H9 (cell line): ENCODE data around the gene PGBD5. TPM values are rescaled to one million over a fixed set of nuclear protein-coding genes. Genes with fewer than 3 reads are reported as not detected.

Source experiments
- DNase-seq: peaks from one replicate; pipeline ENCODE4 v3.0.0-alpha.2; 2017
- H2AFZ ChIP-seq: one replicate; pipeline ENCODE4 v1.6.1; 2013; ENCODE audit warnings: mild to moderate bottlenecking, low read length, control low read depth, moderate library complexity
- H2AK5ac ChIP-seq: 2 replicates; pipeline ENCODE4 v1.6.1; 2013; ENCODE audit warnings: low read length, control low read depth, mixed read lengths; ENCODE audit not compliant: insufficient read length
- H2BK120ac ChIP-seq: one replicate; pipeline ENCODE4 v1.6.1; 2013; ENCODE audit warnings: low read depth, mild to moderate bottlenecking, low read length, control low read depth, inconsistent platforms; ENCODE audit not compliant: poor library complexity, severe bottlenecking
- H2BK12ac ChIP-seq: 2 replicates; pipeline ENCODE4 v1.6.1; 2013; ENCODE audit warnings: low read length, control low read depth, mixed read lengths, low read depth; ENCODE audit not compliant: insufficient read length
- H2BK15ac ChIP-seq: 2 replicates; pipeline ENCODE4 v1.6.1; 2013; ENCODE audit warnings: low read depth, low read length, control low read depth
- H2BK20ac ChIP-seq: one replicate; pipeline ENCODE4 v1.6.1; 2013; ENCODE audit warnings: low read depth, mild to moderate bottlenecking, low read length, control low read depth, inconsistent platforms; ENCODE audit not compliant: poor library complexity, severe bottlenecking
- H2BK5ac ChIP-seq: 2 replicates; pipeline ENCODE4 v1.6.1; 2013; ENCODE audit warnings: low read length, control low read depth, mixed read lengths; ENCODE audit not compliant: insufficient read length
- H3K14ac ChIP-seq: 2 replicates; pipeline ENCODE4 v1.6.1; 2013; ENCODE audit warnings: low read length, control low read depth; ENCODE audit not compliant: insufficient read depth
- H3K18ac ChIP-seq: 2 replicates; pipeline ENCODE4 v1.6.1; 2013; ENCODE audit warnings: low read depth, mild to moderate bottlenecking, mixed read lengths, low read length, control low read depth; ENCODE audit not compliant: insufficient read length
- H3K23ac ChIP-seq: 2 replicates; pipeline ENCODE4 v1.6.1; 2013; ENCODE audit warnings: low read length, control low read depth, mixed read lengths, low read depth; ENCODE audit not compliant: insufficient read length
- H3K23me2 ChIP-seq: 2 replicates; pipeline ENCODE4 v1.6.1; 2013; ENCODE audit warnings: low read depth, mild to moderate bottlenecking, mixed read lengths, low read length, control low read depth; ENCODE audit not compliant: insufficient read length, poor library complexity, severe bottlenecking
- H3K27ac ChIP-seq: 2 replicates; pipeline ENCODE4 v1.5.1; 2013; ENCODE audit warnings: low read length, control low read depth, mixed read lengths, low read depth; ENCODE audit not compliant: insufficient read length
- H3K27me3 ChIP-seq: 2 replicates; pipeline ENCODE4 v1.6.1; 2013; ENCODE audit warnings: low read length, control low read depth, inconsistent platforms; ENCODE audit not compliant: insufficient read depth
- H3K4ac ChIP-seq: 2 replicates; pipeline ENCODE4 v1.6.1; 2013; ENCODE audit warnings: low read depth, mild to moderate bottlenecking, control low read depth, inconsistent platforms, low read length, moderate library complexity
- H3K4me1 ChIP-seq: 2 replicates; pipeline ENCODE4 v1.6.1; 2013; ENCODE audit warnings: low read length, control low read depth, inconsistent platforms; ENCODE audit not compliant: insufficient read depth
- H3K4me2 ChIP-seq: 2 replicates; pipeline ENCODE4 v1.6.1; 2013; ENCODE audit warnings: low read length, control low read depth, mixed read lengths; ENCODE audit not compliant: insufficient read length, insufficient read depth
- H3K56ac ChIP-seq: 2 replicates; pipeline ENCODE4 v1.6.1; 2013; ENCODE audit warnings: low read depth, mild to moderate bottlenecking, mixed read lengths, low read length, control low read depth; ENCODE audit not compliant: insufficient read length
- H3K79me1 ChIP-seq: 2 replicates; pipeline ENCODE4 v1.6.1; 2013; ENCODE audit warnings: low read depth, mild to moderate bottlenecking, moderate library complexity, low read length, control low read depth, inconsistent platforms; ENCODE audit not compliant: insufficient read depth, poor library complexity, severe bottlenecking
- H3K79me2 ChIP-seq: 2 replicates; pipeline ENCODE4 v1.6.1; 2013; ENCODE audit warnings: low read length, control low read depth, inconsistent platforms; ENCODE audit not compliant: insufficient read depth
- H3K9ac ChIP-seq: 2 replicates; pipeline ENCODE4 v1.6.1; 2013; ENCODE audit warnings: low read length, control low read depth, mixed read lengths; ENCODE audit not compliant: insufficient read length; ENCODE audit errors: extremely low read depth
- H3K9me3 ChIP-seq: one replicate; pipeline ENCODE4 v1.6.1; 2013; ENCODE audit warnings: low read depth, low read length, inconsistent platforms; ENCODE audit not compliant: control insufficient read depth
- H3T11ph ChIP-seq: one replicate; pipeline ENCODE4 v1.6.1; 2013; ENCODE audit warnings: mild to moderate bottlenecking, low read length, control low read depth, inconsistent platforms
- H4K20me1 ChIP-seq: one replicate; pipeline ENCODE4 v1.6.1; 2013; ENCODE audit not compliant: control insufficient read depth, insufficient read length, insufficient read depth
- H4K5ac ChIP-seq: 2 replicates; pipeline ENCODE4 v1.6.1; 2013; ENCODE audit warnings: low read depth, mild to moderate bottlenecking, mixed read lengths, low read length, control low read depth; ENCODE audit not compliant: insufficient read length
- H4K8ac ChIP-seq: replicated peaks from 2 replicates; pipeline ENCODE4 v1.6.1; 2013; ENCODE audit warnings: low read length, control low read depth, mixed read lengths, low read depth; ENCODE audit not compliant: insufficient read length
- H4K91ac ChIP-seq: 2 replicates; pipeline ENCODE4 v1.6.1; 2013; ENCODE audit warnings: low read depth, mild to moderate bottlenecking, moderate library complexity, mixed read lengths, low read length, control low read depth; ENCODE audit not compliant: insufficient read length
- H3K27ac Mint-ChIP-seq, 3 experiments: 2 replicates in 2 of 3; 3 replicates in 1 of 3; pipeline ENCODE4 v1.8.0; 2020 to 2021; ENCODE audit warnings: mixed read lengths in 3 of 3, mild to moderate bottlenecking in 1 of 3, moderate library complexity in 1 of 3
- H3K27me3 Mint-ChIP-seq: 2 replicates; pipeline ENCODE4 v1.8.0; 2021; ENCODE audit warnings: low read depth, mild to moderate bottlenecking, moderate library complexity, mixed read lengths
- H3K36me3 Mint-ChIP-seq, 3 experiments: 2 replicates in 2 of 3; 3 replicates in 1 of 3; pipeline ENCODE4 v1.8.0; 2020 to 2021; ENCODE audit warnings: low read depth in 3 of 3, mixed read lengths in 3 of 3; ENCODE audit not compliant: insufficient read depth in 1 of 3
- H3K4me1 Mint-ChIP-seq, 2 experiments: 2 replicates each; pipeline ENCODE4 v1.8.0; 2020; ENCODE audit warnings: mixed read lengths in 2 of 2
- H3K4me3 Mint-ChIP-seq, 2 experiments: 2 replicates in 1 of 2; 3 replicates in 1 of 2; pipeline ENCODE4 v1.8.0; 2020 to 2021; ENCODE audit warnings: mild to moderate bottlenecking in 2 of 2, mixed read lengths in 2 of 2, moderate library complexity in 1 of 2
- H3K9me3 Mint-ChIP-seq, 2 experiments: 2 replicates in 1 of 2; 3 replicates in 1 of 2; pipeline ENCODE4 v1.8.0; 2020; ENCODE audit warnings: mild to moderate bottlenecking in 2 of 2, mixed read lengths in 2 of 2, moderate library complexity in 1 of 2
- CTCF ChIP-seq: fragments of 200-600 bp; sonication (generic); conservative IDR thresholded peaks from 3 replicates; pipeline ENCODE4 v1.8.0; 2021; ENCODE audit warnings: antibody characterized with exemption, mild to moderate bottlenecking
- WGBS: extraction: QIAGEN DNeasy Blood & Tissue Kit; methylation state at CpG from one replicate; pipeline ENCODE4 v1.1.7; 2013; ENCODE audit warnings: missing lambda C conversion rate, low lambda C conversion rate, mixed read lengths; ENCODE audit not compliant: insufficient read length; ENCODE audit errors: extremely low coverage; 5-methylcytosine and 5-hydroxymethylcytosine counted together
- total RNA-seq: library from RNA; stranded (reverse); gene quantifications from 2 replicates; pipeline ENCODE4 v1.2.1, GENCODE V29; 2021

Gene PGBD5
- total RNA-seq, 1 experiment from 2014 or later = 19.1 TPM

DNA sequence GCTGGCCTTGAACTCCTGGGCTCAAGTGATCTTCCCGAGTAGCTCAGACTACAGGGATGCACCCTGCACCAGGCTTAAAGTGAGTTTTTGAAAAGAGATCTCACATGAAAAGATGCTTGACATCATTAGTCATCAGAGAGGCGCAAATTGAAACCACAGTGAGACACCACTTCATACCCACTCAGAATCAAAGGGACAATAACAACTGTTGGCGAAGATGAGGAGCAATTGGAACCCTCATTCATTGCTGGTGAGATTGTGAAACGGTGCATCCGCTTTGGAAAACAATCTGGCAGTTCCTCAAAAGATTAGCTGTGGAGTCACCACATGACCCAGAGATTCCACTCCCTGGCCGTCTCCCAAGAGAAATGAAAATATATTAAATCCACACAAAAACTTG is 122.3 kb downstream of the PGBD5 start:
- Histone ChIP-seq H2BK15ac (no peak overlapping the region), H3K23me2 (no peaks in the 10 kb centered on the region), H2BK12ac (no peak overlapping the region), H3K9me3 (no peaks in the 10 kb centered on the region), H3K23ac (no peak overlapping the region), H3K79me1 (no peaks in the 10 kb centered on the region), H4K8ac (no peak overlapping the region), H3K4ac (no peak overlapping the region), H3K18ac (no peak overlapping the region), H2BK5ac (no peak overlapping the region), H3K27ac (no peak overlapping the region), H4K5ac (no peak overlapping the region), H3K27me3 (no peaks in the 10 kb centered on the region), H3K56ac (no peak overlapping the region), H3K4me2 (no peak overlapping the region), H2BK120ac (no peak overlapping the region), H4K91ac (no peak overlapping the region), H2AFZ (no peak overlapping the region), H3K9ac (no peak overlapping the region), H3K4me1 (no peaks in the 10 kb centered on the region), H3K14ac (no peak overlapping the region), H2BK20ac (no peak overlapping the region), H2AK5ac (no peak overlapping the region), H3K79me2 (no peaks in the 10 kb centered on the region), H4K20me1 (no peaks in the 10 kb centered on the region), H3T11ph (no peak overlapping the region)
- DNase-seq = no peak
- TF ChIP-seq CTCF = no peak
- Mint-ChIP-seq H3K4me1 (peaks cover 9 to 12% of the 10 kb centered on the region in 2 experiments), H3K36me3 (no peaks in the 10 kb centered on the region; a peak in 1 of 7 replicates), H3K27ac (no peak overlapping the region), H3K9me3 (no peaks in the 10 kb centered on the region), H3K27me3 (peaks cover 4% of the 10 kb centered on the region; the same call in 1 of the 2 replicates), H3K4me3 (no peak overlapping the region)
- no CpG with 5 or more reads among the region's 6 CpGs for WGBS
